HEK293 (cell line): ENCODE measurements around the gene MEOX1.

Experiments used
- CTCF ChIA-PET: fragments of 350-600 bp; formaldehyde crosslinking; extraction: SDS; loops from one replicate; lab custom pipeline; 2021; ENCODE audit warnings: antibody characterized with exemption; lab: Yijun Ruan, JAX
- POLR2A ChIA-PET: fragments of 300-600 bp; formaldehyde crosslinking; extraction: SDS; loops from one replicate; lab custom pipeline; 2020; ENCODE audit warnings: antibody characterized with exemption, inconsistent platforms; lab: Yijun Ruan, JAX
- H3K27ac ChIP-seq: fragments of 200-500 bp; sonication (Bioruptor generic); 2 replicates; pipeline ENCODE4 v1.5.1; 2014; ENCODE audit warnings: low read depth, low read length, control low read depth, inconsistent platforms; ENCODE audit errors: extremely low read depth
- H3K36me3 ChIP-seq, 2 experiments: fragments of 200-500 bp in 1 of 2; sonication (Bioruptor generic) in 1 of 2; 1 replicate in 1 of 2; 2 replicates in 1 of 2; pipeline ENCODE4 v1.5.1; 2014 to 2017; ENCODE audit warnings: inconsistent platforms in 2 of 2, low read length in 2 of 2; ENCODE audit not compliant: control insufficient read depth in 2 of 2, insufficient read depth in 1 of 2
- H3K4me1 ChIP-seq: fragments of 200-500 bp; sonication (Bioruptor generic); 2 replicates; pipeline ENCODE4 v1.5.1; 2014; ENCODE audit warnings: mild to moderate bottlenecking, low read length, inconsistent platforms; ENCODE audit not compliant: control insufficient read depth, insufficient read depth
- H3K4me3 ChIP-seq: 2 replicates; pipeline ENCODE4 v1.5.1; 2011; ENCODE audit warnings: low read depth, mild to moderate bottlenecking, control low read depth, low read length, moderate library complexity
- H3K9me3 ChIP-seq: fragments of 200-500 bp; sonication (Bioruptor generic); 2 replicates; pipeline ENCODE4 v1.5.1; 2014; ENCODE audit warnings: low read depth, low read length, inconsistent platforms; ENCODE audit not compliant: control insufficient read depth, insufficient read depth
- BCL11A ChIP-seq: fragments of 450-650 bp; formaldehyde crosslinking; IDR thresholded peaks from 2 replicates; pipeline ENCODE4 v1.5.1; 2016; ENCODE audit warnings: low read depth, missing biosample characterization, missing genetic modification characterization
- EGR2 ChIP-seq: fragments of 450-650 bp; formaldehyde crosslinking; IDR thresholded peaks from 2 replicates; pipeline ENCODE4 v1.5.1; 2016; ENCODE audit warnings: low read depth, missing biosample characterization, missing genetic modification characterization
- KLF7 ChIP-seq: fragments of 450-650 bp; formaldehyde crosslinking; IDR thresholded peaks from 2 replicates; pipeline ENCODE4 v1.5.1; 2016; ENCODE audit warnings: missing biosample characterization, missing genetic modification characterization, borderline replicate concordance
- MEIS1 ChIP-seq: sonication (generic); formaldehyde crosslinking; IDR thresholded peaks from 2 replicates; pipeline ENCODE4 v1.8.1; 2022; ENCODE audit warnings: missing genetic modification reagents, mild to moderate bottlenecking, borderline replicate concordance
- OVOL3 ChIP-seq: fragments of 450-650 bp; formaldehyde crosslinking; IDR thresholded peaks from 2 replicates; pipeline ENCODE4 v1.5.1; 2016; ENCODE audit warnings: missing biosample characterization, missing genetic modification characterization
- TCF7L2 ChIP-seq: IDR thresholded peaks from 2 replicates; pipeline ENCODE4 v1.6.1; 2011; ENCODE audit warnings: low read depth, mild to moderate bottlenecking, inconsistent platforms, low read length, moderate library complexity, borderline replicate concordance
- ZBTB48 ChIP-seq: fragments of 450-650 bp; formaldehyde crosslinking; IDR thresholded peaks from 2 replicates; pipeline ENCODE4 v1.5.1; 2016; ENCODE audit warnings: missing biosample characterization, missing genetic modification characterization
- ZIC2 ChIP-seq: fragments of 450-650 bp; formaldehyde crosslinking; IDR thresholded peaks from 2 replicates; pipeline ENCODE4 v1.5.1; 2016; ENCODE audit warnings: missing biosample characterization, missing genetic modification characterization
- ZNF211 ChIP-seq: fragments of 450-650 bp; formaldehyde crosslinking; IDR thresholded peaks from 2 replicates; pipeline ENCODE4 v1.5.1; 2016; ENCODE audit warnings: low read depth, missing biosample characterization, missing genetic modification characterization
- ZNF221 ChIP-seq: fragments of 450-650 bp; formaldehyde crosslinking; IDR thresholded peaks from 2 replicates; pipeline ENCODE4 v1.5.1; 2017; ENCODE audit warnings: missing biosample characterization, missing genetic modification characterization, borderline replicate concordance
- ZNF248 ChIP-seq: fragments of 450-650 bp; formaldehyde crosslinking; IDR thresholded peaks from 2 replicates; pipeline ENCODE4 v1.5.1; 2017; ENCODE audit warnings: missing biosample characterization, missing genetic modification characterization
- ZNF354C ChIP-seq: fragments of 450-650 bp; formaldehyde crosslinking; IDR thresholded peaks from 2 replicates; pipeline ENCODE4 v1.5.1; 2016; ENCODE audit warnings: missing biosample characterization, missing genetic modification characterization, low read depth, borderline replicate concordance
- ZNF510 ChIP-seq: fragments of 450-650 bp; formaldehyde crosslinking; IDR thresholded peaks from 2 replicates; pipeline ENCODE4 v1.5.1; 2018; ENCODE audit warnings: mild to moderate bottlenecking, missing genetic modification characterization, missing biosample characterization; ENCODE audit not compliant: insufficient replicate concordance
- ZNF555 ChIP-seq: fragments of 450-650 bp; formaldehyde crosslinking; conservative IDR thresholded peaks from 2 replicates; pipeline ENCODE4 v1.5.1; 2017; ENCODE audit warnings: missing biosample characterization, mild to moderate bottlenecking, missing genetic modification characterization, inconsistent platforms
- ZNF610 ChIP-seq: fragments of 450-650 bp; formaldehyde crosslinking; IDR thresholded peaks from 2 replicates; pipeline ENCODE4 v1.5.1; 2016; ENCODE audit warnings: missing biosample characterization, missing genetic modification characterization, borderline replicate concordance
- ZNF707 ChIP-seq: fragments of 450-650 bp; formaldehyde crosslinking; IDR thresholded peaks from 2 replicates; pipeline ENCODE4 v1.5.1; 2016; ENCODE audit warnings: missing biosample characterization, missing genetic modification characterization
- ZNF747 ChIP-seq: fragments of 450-650 bp; formaldehyde crosslinking; IDR thresholded peaks from 2 replicates; pipeline ENCODE4 v1.5.1; 2016; ENCODE audit warnings: missing biosample characterization, missing genetic modification characterization
- ZNF776 ChIP-seq: fragments of 450-650 bp; formaldehyde crosslinking; IDR thresholded peaks from 2 replicates; pipeline ENCODE4 v1.5.0; 2017; ENCODE audit warnings: missing biosample characterization, missing genetic modification characterization, borderline replicate concordance
- ZNF777 ChIP-seq: fragments of 450-650 bp; formaldehyde crosslinking; IDR thresholded peaks from 2 replicates; pipeline ENCODE4 v1.5.1; 2017; ENCODE audit warnings: missing biosample characterization, missing genetic modification characterization, borderline replicate concordance
- TF ChIP-seq, protein P1 (sequence below): sonication (generic); formaldehyde crosslinking; IDR thresholded peaks from 2 replicates; pipeline ENCODE4 v1.8.1; 2022; ENCODE audit warnings: mild to moderate bottlenecking, moderate library complexity, missing genetic modification reagents
- TF ChIP-seq, protein P2 (sequence below): fragments of 450-650 bp; formaldehyde crosslinking; IDR thresholded peaks from 2 replicates; pipeline ENCODE4 v1.5.1; 2016; ENCODE audit warnings: missing biosample characterization, missing genetic modification characterization, low read depth

The MEOX1 gene

DNA sequence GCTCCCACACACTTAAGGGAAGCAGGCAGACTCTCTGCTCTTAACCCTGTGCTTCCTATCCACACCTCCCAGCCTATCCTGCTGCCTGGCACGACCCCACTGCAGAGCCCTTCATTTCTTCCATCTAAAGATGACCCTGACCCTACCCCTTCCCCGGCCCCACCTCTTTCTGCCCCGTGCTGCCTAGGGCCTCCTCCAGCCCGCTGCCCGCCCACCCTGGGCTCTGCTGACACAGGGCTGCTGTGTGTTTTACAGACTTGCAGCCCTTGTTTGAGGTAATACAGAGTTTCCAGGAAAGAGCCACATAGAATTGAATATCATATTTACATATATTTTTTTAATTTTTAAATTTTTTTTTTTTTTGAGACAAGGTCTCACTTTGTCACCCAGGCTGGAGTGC is 42.0 kb downstream of the MEOX1 start:
- Histone ChIP-seq H3K4me3 (no peak overlapping the region), H3K27ac (no peak overlapping the region), H3K4me1 (no peaks in the 10 kb centered on the region), H3K36me3 (no peaks in the 10 kb centered on the region), H3K9me3 (no peaks in the 10 kb centered on the region)
- CTCF ChIA-PET: interaction anchor here (0.6 to 2.4 kb wide), 4 partner anchors 43 to 146 kb away, joined by 3 to 11 read pairs (median 4); no protein-coding TSS in a partner anchor
- POLR2A ChIA-PET: no interaction called here
- TF ChIP-seq, protein P1, sequence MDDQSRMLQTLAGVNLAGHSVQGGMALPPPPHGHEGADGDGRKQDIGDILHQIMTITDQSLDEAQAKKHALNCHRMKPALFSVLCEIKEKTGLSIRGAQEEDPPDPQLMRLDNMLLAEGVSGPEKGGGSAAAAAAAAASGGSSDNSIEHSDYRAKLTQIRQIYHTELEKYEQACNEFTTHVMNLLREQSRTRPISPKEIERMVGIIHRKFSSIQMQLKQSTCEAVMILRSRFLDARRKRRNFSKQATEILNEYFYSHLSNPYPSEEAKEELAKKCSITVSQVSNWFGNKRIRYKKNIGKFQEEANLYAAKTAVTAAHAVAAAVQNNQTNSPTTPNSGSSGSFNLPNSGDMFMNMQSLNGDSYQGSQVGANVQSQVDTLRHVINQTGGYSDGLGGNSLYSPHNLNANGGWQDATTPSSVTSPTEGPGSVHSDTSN (CRISPR knock-in tag): no peak
- TF ChIP-seq EGR2: peak; percentile 32; the same call in 1 of the 2 replicates

GRCh38 chr17:43618276-43618675 is 43.4 kb downstream of the MEOX1 start:
- ChIA-PET CTCF (interaction anchor here (0.5 to 2.4 kb wide), 5 partner anchors 28 to 148 kb away, joined by 3 to 11 read pairs (median 4); no protein-coding TSS in a partner anchor), POLR2A (no interaction called here)
- H3K36me3 ChIP-seq: no peaks in the 10 kb centered on the region
- H3K4me3 ChIP-seq: no peak overlapping the region
- H3K9me3 ChIP-seq: no peaks in the 10 kb centered on the region
- H3K4me1 ChIP-seq: no peaks in the 10 kb centered on the region
- no peak for TF ChIP-seq ZNF707 (tag by site-specific recombination)
- no peak for TF ChIP-seq ZNF510 (tag by site-specific recombination)
- no peak for TF ChIP-seq ZNF610 (tag by site-specific recombination)
- no peak for TF ChIP-seq OVOL3 (tag by site-specific recombination)
- TF ChIP-seq ZNF248 (tag by site-specific recombination): no peak
- TF ChIP-seq ZIC2 (tag by site-specific recombination): no peak
- no peak for TF ChIP-seq MEIS1 (CRISPR knock-in tag)
- TF ChIP-seq ZNF354C (tag by site-specific recombination): no peak
- TF ChIP-seq ZNF211 (tag by site-specific recombination): no peak
- TF ChIP-seq ZNF221: no peak
- TF ChIP-seq BCL11A: no peak
- no peak for TF ChIP-seq KLF7 (tag by site-specific recombination)
- no peak for TF ChIP-seq ZBTB48 (tag by site-specific recombination)
- TF ChIP-seq TCF7L2: no peak
- no peak for TF ChIP-seq ZNF555
- TF ChIP-seq ZNF777 (tag by site-specific recombination): no peak
- TF ChIP-seq, protein P2, sequence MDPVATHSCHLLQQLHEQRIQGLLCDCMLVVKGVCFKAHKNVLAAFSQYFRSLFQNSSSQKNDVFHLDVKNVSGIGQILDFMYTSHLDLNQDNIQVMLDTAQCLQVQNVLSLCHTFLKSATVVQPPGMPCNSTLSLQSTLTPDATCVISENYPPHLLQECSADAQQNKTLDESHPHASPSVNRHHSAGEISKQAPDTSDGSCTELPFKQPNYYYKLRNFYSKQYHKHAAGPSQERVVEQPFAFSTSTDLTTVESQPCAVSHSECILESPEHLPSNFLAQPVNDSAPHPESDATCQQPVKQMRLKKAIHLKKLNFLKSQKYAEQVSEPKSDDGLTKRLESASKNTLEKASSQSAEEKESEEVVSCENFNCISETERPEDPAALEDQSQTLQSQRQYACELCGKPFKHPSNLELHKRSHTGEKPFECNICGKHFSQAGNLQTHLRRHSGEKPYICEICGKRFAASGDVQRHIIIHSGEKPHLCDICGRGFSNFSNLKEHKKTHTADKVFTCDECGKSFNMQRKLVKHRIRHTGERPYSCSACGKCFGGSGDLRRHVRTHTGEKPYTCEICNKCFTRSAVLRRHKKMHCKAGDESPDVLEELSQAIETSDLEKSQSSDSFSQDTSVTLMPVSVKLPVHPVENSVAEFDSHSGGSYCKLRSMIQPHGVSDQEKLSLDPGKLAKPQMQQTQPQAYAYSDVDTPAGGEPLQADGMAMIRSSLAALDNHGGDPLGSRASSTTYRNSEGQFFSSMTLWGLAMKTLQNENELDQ (tag by site-specific recombination): no peak
- TF ChIP-seq ZNF776 (tag by site-specific recombination): no peak
- no peak for TF ChIP-seq ZNF747 (tag by site-specific recombination)
- H3K27ac ChIP-seq: no peak overlapping the region
